HEK293 (cell line): ENCODE measurements around the gene SCAANT1.

Experiments used
- CTCF ChIA-PET: fragments of 350-600 bp; formaldehyde crosslinking; extraction: SDS; loops from one replicate; lab custom pipeline; 2021; ENCODE audit warnings: antibody characterized with exemption; lab: Yijun Ruan, JAX
- POLR2A ChIA-PET: fragments of 300-600 bp; formaldehyde crosslinking; extraction: SDS; loops from one replicate; lab custom pipeline; 2020; ENCODE audit warnings: antibody characterized with exemption, inconsistent platforms; lab: Yijun Ruan, JAX
- H3K27ac ChIP-seq: fragments of 200-500 bp; sonication (Bioruptor generic); 2 replicates; pipeline ENCODE4 v1.5.1; 2014; ENCODE audit warnings: low read depth, low read length, control low read depth, inconsistent platforms; ENCODE audit errors: extremely low read depth
- H3K36me3 ChIP-seq, 2 experiments: fragments of 200-500 bp in 1 of 2; sonication (Bioruptor generic) in 1 of 2; 1 replicate in 1 of 2; 2 replicates in 1 of 2; pipeline ENCODE4 v1.5.1; 2014 to 2017; ENCODE audit warnings: inconsistent platforms in 2 of 2, low read length in 2 of 2; ENCODE audit not compliant: control insufficient read depth in 2 of 2, insufficient read depth in 1 of 2
- H3K4me1 ChIP-seq: fragments of 200-500 bp; sonication (Bioruptor generic); 2 replicates; pipeline ENCODE4 v1.5.1; 2014; ENCODE audit warnings: mild to moderate bottlenecking, low read length, inconsistent platforms; ENCODE audit not compliant: control insufficient read depth, insufficient read depth
- H3K4me3 ChIP-seq: 2 replicates; pipeline ENCODE4 v1.5.1; 2011; ENCODE audit warnings: low read depth, mild to moderate bottlenecking, control low read depth, low read length, moderate library complexity
- H3K9me3 ChIP-seq: fragments of 200-500 bp; sonication (Bioruptor generic); 2 replicates; pipeline ENCODE4 v1.5.1; 2014; ENCODE audit warnings: low read depth, low read length, inconsistent platforms; ENCODE audit not compliant: control insufficient read depth, insufficient read depth
- CTCF ChIP-seq: fragments of 450-650 bp; formaldehyde crosslinking; IDR thresholded peaks from 2 replicates; pipeline ENCODE4 v1.5.1; 2016; ENCODE audit warnings: missing biosample characterization, missing genetic modification characterization
- GLIS1 ChIP-seq: fragments of 450-650 bp; formaldehyde crosslinking; IDR thresholded peaks from 2 replicates; pipeline ENCODE4 v1.5.1; 2016; ENCODE audit warnings: missing biosample characterization, missing genetic modification characterization
- KLF8 ChIP-seq: fragments of 450-650 bp; formaldehyde crosslinking; IDR thresholded peaks from 2 replicates; pipeline ENCODE4 v1.5.1; 2016; ENCODE audit warnings: missing biosample characterization, missing genetic modification characterization
- PRDM10 ChIP-seq: fragments of 450-650 bp; formaldehyde crosslinking; IDR thresholded peaks from 2 replicates; pipeline ENCODE4 v1.5.1; 2016; ENCODE audit warnings: missing biosample characterization, missing genetic modification characterization
- PRDM6 ChIP-seq: fragments of 450-650 bp; formaldehyde crosslinking; IDR thresholded peaks from 2 replicates; pipeline ENCODE4 v1.5.1; 2017; ENCODE audit warnings: missing biosample characterization, missing genetic modification characterization
- SP7 ChIP-seq: fragments of 450-650 bp; formaldehyde crosslinking; IDR thresholded peaks from 2 replicates; pipeline ENCODE4 v1.5.1; 2016; ENCODE audit warnings: missing biosample characterization, missing genetic modification characterization
- ZBTB11 ChIP-seq: fragments of 450-650 bp; formaldehyde crosslinking; conservative IDR thresholded peaks from 2 replicates; pipeline ENCODE4 v1.5.1; 2016; ENCODE audit warnings: low read depth, missing biosample characterization, missing genetic modification characterization
- ZBTB26 ChIP-seq: fragments of 450-650 bp; formaldehyde crosslinking; optimal IDR thresholded peaks from 2 replicates; pipeline ENCODE3; 2016; ENCODE audit warnings: missing biosample characterization, mild to moderate bottlenecking, missing genetic modification characterization
- ZNF133 ChIP-seq: fragments of 450-650 bp; formaldehyde crosslinking; IDR thresholded peaks from 2 replicates; pipeline ENCODE4 v1.5.1; 2016; ENCODE audit warnings: missing biosample characterization, missing genetic modification characterization
- ZNF23 ChIP-seq: fragments of 450-650 bp; formaldehyde crosslinking; IDR thresholded peaks from 2 replicates; pipeline ENCODE4 v1.5.1; 2016; ENCODE audit warnings: missing biosample characterization, missing genetic modification characterization, borderline replicate concordance
- ZNF449 ChIP-seq: fragments of 450-650 bp; formaldehyde crosslinking; IDR thresholded peaks from 2 replicates; pipeline ENCODE4 v1.5.1; 2017; ENCODE audit warnings: missing biosample characterization, mild to moderate bottlenecking, missing genetic modification characterization, moderate library complexity
- ZNF555 ChIP-seq: fragments of 450-650 bp; formaldehyde crosslinking; conservative IDR thresholded peaks from 2 replicates; pipeline ENCODE4 v1.5.1; 2017; ENCODE audit warnings: missing biosample characterization, mild to moderate bottlenecking, missing genetic modification characterization, inconsistent platforms
- ZNF791 ChIP-seq: fragments of 450-650 bp; formaldehyde crosslinking; IDR thresholded peaks from 2 replicates; pipeline ENCODE4 v1.5.1; 2016; ENCODE audit warnings: missing biosample characterization, missing genetic modification characterization
- ZSCAN16 ChIP-seq: fragments of 450-650 bp; formaldehyde crosslinking; IDR thresholded peaks from 2 replicates; pipeline ENCODE4 v1.5.1; 2016; ENCODE audit warnings: missing biosample characterization, missing genetic modification characterization
- ZSCAN23 ChIP-seq: fragments of 450-650 bp; formaldehyde crosslinking; IDR thresholded peaks from 2 replicates; pipeline ENCODE4 v1.5.1; 2016; ENCODE audit warnings: missing biosample characterization, missing genetic modification characterization

SCAANT1 gene

GRCh38 chr3:63909431-63909830 lies 2.8 kb downstream of the SCAANT1 start (continued):
- TF ChIP-seq PRDM10 (tag by site-specific recombination) (no peak), ZNF23 (tag by site-specific recombination) (no peak), ZSCAN23 (tag by site-specific recombination) (no peak)

GRCh38 chr3:63908776-63909175 lies 3.4 kb downstream of the SCAANT1 start:
- no peaks in the 10 kb centered on the region for H3K9me3 ChIP-seq
- H3K27ac ChIP-seq = no peak overlapping the region
- ChIA-PET CTCF (no interaction called here), POLR2A (no interaction called here)
- no peaks in the 10 kb centered on the region for H3K36me3 ChIP-seq
- no peak overlapping the region for H3K4me3 ChIP-seq
- no peaks in the 10 kb centered on the region; the same call in 1 of the 2 replicates for H3K4me1 ChIP-seq
- TF ChIP-seq ZNF791 (tag by site-specific recombination) = no peak
- TF ChIP-seq GLIS1 = no peak
- TF ChIP-seq ZNF555 (tag by site-specific recombination) = no peak
- TF ChIP-seq KLF8 (tag by site-specific recombination) = no peak
- no peak for TF ChIP-seq ZNF449 (tag by site-specific recombination)

GRCh38 chr3:63908081-63908736 lies 4.0 kb downstream of the SCAANT1 start:
- no peaks in the 10 kb centered on the region for H3K9me3 ChIP-seq
- ChIA-PET POLR2A (interaction anchor here (0.9 kb wide), 1 partner anchor 44 kb away, joined by 3 read pairs; the partner anchor contains the start of genes ATXN7 and THOC7), CTCF (interaction anchor here (1.4 kb wide), 1 partner anchor 85 kb away, joined by 4 read pairs; no protein-coding TSS in a partner anchor)
- H3K36me3 ChIP-seq = no peaks in the 10 kb centered on the region
- H3K27ac ChIP-seq = no peak overlapping the region
- no peaks in the 10 kb centered on the region; the same call in 1 of the 2 replicates for H3K4me1 ChIP-seq
- TF ChIP-seq ZNF133 (tag by site-specific recombination) = no peak
- no peak for TF ChIP-seq ZBTB11 (tag by site-specific recombination)
- peak; percentile 73 for TF ChIP-seq CTCF (tag by site-specific recombination)
- peak; percentile 93 for TF ChIP-seq SP7
- TF ChIP-seq PRDM6 (tag by site-specific recombination) = peak; percentile 46
- no peak for TF ChIP-seq ZSCAN16 (tag by site-specific recombination)
- no peak for TF ChIP-seq ZBTB26 (tag by site-specific recombination)
- H3K4me3 ChIP-seq = no peak overlapping the region
